Retinal pigment epithelial cell (primary cell): ENCODE measurements around the gene LRRC14B.
A peak's percentile ranks its signal among the peaks of the same experiment; 100 is the strongest.
"Not testable (repeated sequence)": the region's sequence is repeated elsewhere in the genome, so short reads cannot be mapped to it uniquely, and the experiment has no call there.

ENCODE experiments used
- DNase-seq: peaks from one replicate; pipeline ENCODE4 v3.0.0-alpha.2; 2010; ENCODE audit warnings: low read depth
- H3K4me3 ChIP-seq: 2 replicates; pipeline ENCODE4 v1.5.1; 2011; ENCODE audit warnings: mild to moderate bottlenecking, low read length, control low read depth, moderate library complexity
- CTCF ChIP-seq: conservative IDR thresholded peaks from 2 replicates; pipeline ENCODE4 v1.5.1; 2011; ENCODE audit warnings: low read depth, low read length, control low read depth, inconsistent platforms

LRRC14B gene

GRCh38 chr5:192970-193831 lies 1.9 kb downstream of the LRRC14B start:
- no peak overlapping the region for H3K4me3 ChIP-seq

GRCh38 chr5:194102-194501 lies 2.8 kb downstream of the LRRC14B start:
- DNase-seq, result no peak
- H3K4me3 ChIP-seq, result no peak overlapping the region
- no peak for TF ChIP-seq CTCF

More at GRCh38 chr5:192970-193831, 1.9 kb downstream of the LRRC14B start:
- no peak for TF ChIP-seq CTCF
- no peak for DNase-seq

- no peak for DNase-seq
- TF ChIP-seq CTCF, result no peak
- no peak overlapping the region for H3K4me3 ChIP-seq
Measured at GRCh38 chr5:194603-195209, 3.4 kb downstream of the LRRC14B start.

GRCh38 chr5:195401-196160 lies 4.3 kb downstream of the LRRC14B start:
- TF ChIP-seq CTCF, result peak; percentile 34
- H3K4me3 ChIP-seq, result no peak overlapping the region
- no peak for DNase-seq

- TF ChIP-seq CTCF, result no peak
- no peak overlapping the region for H3K4me3 ChIP-seq
- no peak for DNase-seq
Measured at GRCh38 chr5:196350-196749, 5.1 kb downstream of the LRRC14B start.

GRCh38 chr5:197031-197430 lies 5.7 kb downstream of the LRRC14B start:
- H3K4me3 ChIP-seq, DNase-seq: not testable (repeated sequence)
- TF ChIP-seq CTCF, result peak; percentile 17
